ENCODE data around the gene RELN.

RELN gene

DNA sequence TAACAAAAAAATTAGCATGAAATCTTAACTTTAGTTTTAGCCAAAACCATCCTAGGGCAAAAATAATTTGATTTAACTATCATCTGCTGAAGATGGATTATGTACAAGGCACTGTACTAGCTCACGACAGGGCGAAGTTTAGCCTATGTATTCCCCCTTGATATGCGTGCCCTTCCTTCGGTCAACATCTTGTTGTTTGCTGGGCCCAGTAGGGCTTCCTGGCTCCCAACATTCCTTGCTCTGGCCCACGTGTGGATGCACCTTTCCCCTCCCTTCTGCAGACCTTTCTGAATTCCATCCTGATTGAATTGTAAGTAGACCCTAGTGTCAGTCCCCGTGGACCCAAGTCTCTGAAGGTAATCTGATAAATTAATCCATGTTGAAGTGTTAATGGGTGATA, 212.0 kb downstream of the RELN start:
- DNase-seq, result no peak

- DNase-seq, result no peak
These were observed 215.7 kb downstream of the RELN start for GRCh38 chr7:103773726-103774125.

- no peak for DNase-seq
These were observed 217.2 kb downstream of the RELN start for GRCh38 chr7:103772171-103772773.

GRCh38 chr7:103771294-103771693, 218.2 kb downstream of the RELN start:
- no peak for DNase-seq

- no peak for DNase-seq
These were observed 222.8 kb downstream of the RELN start for GRCh38 chr7:103766660-103767059.

DNA sequence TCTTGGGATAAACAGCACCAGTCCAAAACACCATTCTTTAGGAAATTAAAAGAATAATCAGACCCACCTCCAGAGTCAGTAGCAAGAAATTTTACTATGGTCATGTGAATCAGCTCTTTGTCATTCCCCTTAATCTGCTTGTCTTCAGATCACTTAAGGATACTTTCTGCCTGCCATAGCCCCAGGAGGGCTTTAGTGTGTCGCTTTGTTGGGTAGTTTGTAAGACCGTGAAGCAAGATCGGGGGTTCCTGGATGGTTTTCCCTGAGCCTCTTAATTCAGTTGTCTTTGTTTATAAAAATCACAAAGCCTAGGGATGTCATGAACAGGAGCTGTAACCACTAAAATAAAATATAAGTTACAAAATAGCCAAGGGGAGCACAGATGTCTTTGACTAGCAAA, 223.6 kb downstream of the RELN start:
- DNase-seq, result no peak

GRCh38 chr7:103764901-103765300, 224.6 kb downstream of the RELN start:
- no peak for DNase-seq

DNA sequence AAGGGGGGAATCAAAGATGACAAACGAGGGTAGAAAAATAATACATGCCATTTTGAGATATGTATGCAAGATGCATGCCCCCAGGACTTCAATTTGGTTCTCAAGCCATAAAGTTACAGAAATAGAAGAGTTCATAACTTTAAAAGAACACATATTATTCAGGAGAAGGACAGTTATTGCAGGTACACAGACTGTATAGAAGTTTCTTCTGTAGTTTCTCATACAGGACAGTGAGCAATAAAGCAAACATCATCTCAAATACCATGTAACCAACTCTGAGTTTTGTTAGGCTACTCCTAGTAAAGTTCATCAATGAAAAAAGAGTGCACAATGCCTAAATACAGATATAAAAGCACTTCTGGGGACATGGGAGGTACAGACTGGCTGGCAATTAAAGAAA, 226.6 kb downstream of the RELN start:
- no peak for DNase-seq

- DNase-seq, result no peak
These were observed 227.2 kb downstream of the RELN start for GRCh38 chr7:103762065-103762760.

DNA sequence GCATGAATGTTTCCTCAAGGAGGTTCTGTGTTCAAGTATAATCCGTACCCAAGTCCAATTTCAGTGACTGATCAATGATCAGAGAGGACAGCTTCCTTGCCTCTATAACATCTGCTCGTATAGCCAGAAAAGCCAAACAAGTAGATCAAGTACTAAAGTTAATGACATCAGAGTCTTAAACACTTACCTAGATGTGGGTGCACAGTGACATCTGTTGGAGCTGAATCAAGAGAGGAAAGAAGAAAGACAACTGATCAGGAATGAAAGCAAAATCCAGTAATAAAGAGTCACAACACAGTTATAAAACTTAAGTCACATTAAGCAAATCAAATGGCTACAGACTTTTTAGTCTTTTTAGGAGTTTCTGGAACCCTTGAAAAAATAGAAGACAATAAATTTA, 236.5 kb downstream of the RELN start:
- DNase-seq, result peak; percentile 84

DNA sequence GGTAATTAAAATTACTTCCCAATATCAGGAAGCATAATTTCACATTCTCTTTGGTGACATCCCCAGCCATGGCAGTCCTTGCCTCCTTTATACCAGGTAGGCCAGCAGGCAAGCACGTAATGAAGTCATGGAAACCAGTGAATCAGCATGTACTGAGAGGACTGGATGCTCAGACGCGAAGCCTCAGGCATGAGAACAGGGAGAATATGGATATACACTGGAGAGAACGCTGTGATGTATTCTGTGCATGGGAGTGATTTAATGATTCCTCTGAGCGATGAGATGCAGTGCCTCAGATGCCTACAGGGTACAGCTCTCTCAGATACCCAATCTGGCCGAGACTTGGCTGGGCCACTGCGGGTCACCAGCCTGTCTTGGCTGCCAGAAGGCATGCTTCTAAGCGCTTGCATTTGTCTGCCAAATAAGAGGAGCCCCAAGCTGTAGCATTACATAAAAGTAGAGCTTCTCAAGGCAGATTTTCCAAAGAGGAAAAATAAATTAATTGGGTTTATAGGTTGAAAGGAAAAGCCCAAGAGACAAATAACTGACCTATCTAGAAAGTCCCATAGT, 238.1 kb downstream of the RELN start:
- DNase-seq, result no peak

- no peak for DNase-seq
These were observed 240.8 kb downstream of the RELN start for GRCh38 chr7:103748680-103749079.

- peak; percentile 79 for DNase-seq
These were observed 254.1 kb downstream of the RELN start for GRCh38 chr7:103735377-103735776.

GRCh38 chr7:103731169-103731568, 258.3 kb downstream of the RELN start:
- DNase-seq, result no peak

- DNase-seq, result no peak
These were observed 260.4 kb downstream of the RELN start for GRCh38 chr7:103729026-103729425.

DNA sequence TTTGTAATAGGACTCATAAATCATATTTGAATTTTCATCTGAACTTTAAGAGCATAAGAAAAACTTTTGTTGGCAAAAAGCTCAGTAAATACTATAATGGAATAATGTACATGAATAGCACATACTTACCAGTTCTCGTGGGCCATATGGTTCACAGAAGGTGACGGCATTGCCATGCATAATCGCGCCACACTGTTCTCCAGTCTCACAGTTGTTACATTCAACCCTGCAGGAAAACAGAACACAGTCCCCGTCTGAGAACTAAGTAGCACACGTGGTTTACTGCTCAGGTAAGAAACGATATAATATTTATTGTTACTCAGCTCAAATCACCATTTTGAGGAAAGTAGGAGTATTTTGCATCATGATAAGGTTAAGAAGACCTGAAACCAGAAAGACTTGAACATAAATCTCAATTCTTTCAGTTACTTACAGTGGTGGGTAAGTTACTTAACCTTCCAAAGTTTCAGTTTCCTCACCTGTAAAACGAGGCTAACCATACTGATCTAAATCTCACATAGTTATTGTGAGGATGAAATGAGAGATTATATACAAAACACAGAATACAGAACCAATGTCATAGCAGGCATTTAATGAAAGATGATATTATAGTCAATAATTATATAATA, 261.4 kb downstream of the RELN start:
- DNase-seq, result no peak

GRCh38 chr7:103719070-103719469, 270.4 kb downstream of the RELN start:
- DNase-seq, result no peak

DNA sequence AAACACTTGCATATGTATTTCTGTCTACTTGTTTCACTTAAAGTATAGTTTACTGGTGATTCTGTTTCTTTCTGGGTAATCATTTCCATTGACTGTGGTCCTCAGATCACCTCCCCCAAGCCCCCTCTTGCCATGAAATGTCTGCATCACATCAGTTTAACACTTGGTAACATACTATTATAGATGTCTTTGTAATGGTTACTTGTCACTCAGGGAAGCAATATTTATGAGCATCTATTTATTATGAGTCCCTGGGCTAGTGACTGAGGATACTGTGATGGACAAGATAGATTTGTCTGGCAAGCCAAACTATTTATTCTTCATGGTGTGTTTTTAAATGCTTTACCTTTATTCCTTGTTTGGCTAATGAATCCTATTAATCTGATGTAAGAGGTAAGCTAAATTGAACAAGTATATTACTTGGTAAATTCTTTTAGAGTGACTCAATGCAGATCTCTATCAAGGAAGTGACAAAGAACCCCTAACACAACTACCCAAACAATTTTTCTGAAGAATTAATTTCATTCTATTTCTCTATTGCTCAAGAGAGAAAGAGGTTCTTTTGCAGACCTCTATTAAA, 270.9 kb downstream of the RELN start:
- no peak for DNase-seq

DNA sequence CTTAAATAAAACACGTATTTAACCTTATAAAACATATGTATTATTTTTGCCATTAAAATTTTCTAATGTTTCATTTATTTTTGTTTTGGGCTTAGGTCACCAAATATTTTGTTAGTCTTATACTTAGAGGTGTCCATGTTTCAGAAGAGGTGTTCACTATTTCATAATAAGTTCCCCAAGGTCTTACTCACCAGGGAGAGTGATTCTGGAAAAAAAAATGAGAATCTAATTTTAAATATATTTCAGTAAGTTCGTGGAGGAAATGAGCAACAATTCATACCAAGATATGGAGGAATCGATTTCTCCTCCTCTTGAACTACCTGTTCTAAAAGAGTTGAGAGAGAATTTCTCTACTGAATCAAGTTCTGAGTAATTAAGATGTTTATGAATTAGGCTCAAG, 271.9 kb downstream of the RELN start:
- DNase-seq, result no peak

- DNase-seq, result no peak
These were observed 273.9 kb downstream of the RELN start for GRCh38 chr7:103715376-103716120.

- DNase-seq, result no peak
These were observed 275.0 kb downstream of the RELN start for GRCh38 chr7:103714376-103714927.

- no peak for DNase-seq
These were observed 276.3 kb downstream of the RELN start for GRCh38 chr7:103712991-103713778.
